Kidney glomerular epithelial cell (primary cell): ENCODE measurements around the gene WDFY3.

Source experiments
- DNase-seq: peaks from one replicate; lab custom pipeline; 2025; lab: John Stamatoyannopoulos, UW

The WDFY3 gene, protein sequence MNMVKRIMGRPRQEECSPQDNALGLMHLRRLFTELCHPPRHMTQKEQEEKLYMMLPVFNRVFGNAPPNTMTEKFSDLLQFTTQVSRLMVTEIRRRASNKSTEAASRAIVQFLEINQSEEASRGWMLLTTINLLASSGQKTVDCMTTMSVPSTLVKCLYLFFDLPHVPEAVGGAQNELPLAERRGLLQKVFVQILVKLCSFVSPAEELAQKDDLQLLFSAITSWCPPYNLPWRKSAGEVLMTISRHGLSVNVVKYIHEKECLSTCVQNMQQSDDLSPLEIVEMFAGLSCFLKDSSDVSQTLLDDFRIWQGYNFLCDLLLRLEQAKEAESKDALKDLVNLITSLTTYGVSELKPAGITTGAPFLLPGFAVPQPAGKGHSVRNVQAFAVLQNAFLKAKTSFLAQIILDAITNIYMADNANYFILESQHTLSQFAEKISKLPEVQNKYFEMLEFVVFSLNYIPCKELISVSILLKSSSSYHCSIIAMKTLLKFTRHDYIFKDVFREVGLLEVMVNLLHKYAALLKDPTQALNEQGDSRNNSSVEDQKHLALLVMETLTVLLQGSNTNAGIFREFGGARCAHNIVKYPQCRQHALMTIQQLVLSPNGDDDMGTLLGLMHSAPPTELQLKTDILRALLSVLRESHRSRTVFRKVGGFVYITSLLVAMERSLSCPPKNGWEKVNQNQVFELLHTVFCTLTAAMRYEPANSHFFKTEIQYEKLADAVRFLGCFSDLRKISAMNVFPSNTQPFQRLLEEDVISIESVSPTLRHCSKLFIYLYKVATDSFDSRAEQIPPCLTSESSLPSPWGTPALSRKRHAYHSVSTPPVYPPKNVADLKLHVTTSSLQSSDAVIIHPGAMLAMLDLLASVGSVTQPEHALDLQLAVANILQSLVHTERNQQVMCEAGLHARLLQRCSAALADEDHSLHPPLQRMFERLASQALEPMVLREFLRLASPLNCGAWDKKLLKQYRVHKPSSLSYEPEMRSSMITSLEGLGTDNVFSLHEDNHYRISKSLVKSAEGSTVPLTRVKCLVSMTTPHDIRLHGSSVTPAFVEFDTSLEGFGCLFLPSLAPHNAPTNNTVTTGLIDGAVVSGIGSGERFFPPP (N-terminal part only)

DNA sequence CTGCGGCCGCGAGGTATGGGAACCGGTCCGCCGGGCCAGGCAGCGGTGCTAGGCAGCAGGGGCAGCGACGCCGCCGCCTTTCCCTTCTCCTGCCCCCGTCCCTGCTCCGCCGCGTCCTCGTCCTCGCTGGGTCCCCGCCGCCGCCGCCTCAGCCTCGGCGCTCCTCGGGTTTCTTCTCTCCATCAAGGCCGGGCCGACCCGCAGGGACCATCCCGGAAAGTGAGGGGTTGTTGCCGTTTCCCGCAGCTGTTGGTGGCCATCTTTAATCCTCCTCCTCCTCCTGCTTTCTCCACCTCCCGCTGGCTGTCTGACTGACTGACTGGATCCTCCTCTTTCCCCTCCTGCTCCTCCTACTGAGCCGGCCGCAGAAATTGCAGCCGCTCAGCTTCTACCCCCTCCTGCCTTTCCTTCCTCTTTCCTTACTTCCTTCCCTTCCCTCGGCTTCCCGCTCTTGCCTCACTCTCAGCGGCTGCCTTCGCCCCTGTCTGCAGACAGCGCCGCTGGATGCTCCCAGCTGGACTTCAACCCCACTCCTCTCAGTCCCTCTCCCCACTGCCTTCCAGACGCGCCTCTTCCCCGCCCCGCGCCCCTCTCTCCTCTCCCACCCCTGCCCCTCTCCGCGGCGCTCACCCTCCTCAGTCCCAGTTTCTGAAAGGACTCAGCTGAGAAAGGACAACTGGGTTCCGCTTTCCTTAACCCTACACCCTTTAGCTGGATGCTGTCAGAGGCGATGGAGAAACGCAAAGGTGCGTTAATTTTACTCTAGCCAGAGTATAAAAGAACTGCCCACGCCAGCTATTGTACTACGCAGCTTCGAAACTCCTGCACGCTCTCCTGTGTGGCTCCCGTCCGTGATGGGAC lies at the start of gene WDFY3:
Gene WDFY3, minus strand, starts transcription at position 309 of the 861 bp plus-strand sequence. CDS start 106,099 bp downstream, outside the sequence.
- peak; percentile 88 for DNase-seq

DNA sequence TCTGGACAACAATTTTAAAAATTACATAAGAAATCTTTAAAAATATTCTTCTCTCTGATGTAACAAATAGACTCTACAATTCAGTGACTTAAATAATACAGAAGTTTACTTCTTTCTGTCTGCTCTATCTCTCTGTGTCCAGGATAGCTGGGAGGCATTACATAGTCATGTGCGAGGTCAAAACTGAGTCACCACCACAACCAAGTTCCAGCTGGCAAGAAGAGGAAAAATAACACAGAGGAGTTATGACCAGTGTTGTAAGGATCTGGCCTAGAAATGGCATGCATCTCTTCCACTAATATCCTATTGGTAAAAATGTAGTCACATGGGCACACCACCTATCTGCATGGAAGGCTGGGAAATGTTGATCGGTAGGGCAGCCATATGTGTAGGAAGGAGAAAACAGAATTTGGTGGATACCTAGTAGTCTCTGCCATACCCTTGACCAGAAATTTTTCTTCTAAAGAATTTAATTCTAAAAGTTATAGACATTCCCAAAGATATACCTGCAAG lies 39.4 kb upstream of the WDFY3 start:
- DNase-seq: peak; percentile 63

DNA sequence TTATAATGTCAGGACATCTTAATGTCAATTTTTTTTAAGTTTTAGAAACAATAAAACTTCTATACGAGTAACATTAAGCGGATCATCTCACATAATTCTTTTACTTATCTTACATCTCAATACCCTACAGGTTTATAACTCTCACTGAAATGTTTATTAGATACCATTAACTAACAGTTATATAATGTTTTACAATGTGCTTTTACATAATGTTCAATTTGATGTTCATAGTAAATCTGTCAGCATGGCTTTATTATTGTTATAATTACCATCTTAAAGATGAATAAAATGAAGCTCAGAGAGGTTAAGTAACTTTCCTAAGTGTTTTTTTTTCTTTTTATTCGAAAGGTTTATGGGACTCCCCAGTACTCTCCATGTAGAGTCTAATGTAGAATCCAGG lies 33.9 kb upstream of the WDFY3 start:
- no peak for DNase-seq

DNA sequence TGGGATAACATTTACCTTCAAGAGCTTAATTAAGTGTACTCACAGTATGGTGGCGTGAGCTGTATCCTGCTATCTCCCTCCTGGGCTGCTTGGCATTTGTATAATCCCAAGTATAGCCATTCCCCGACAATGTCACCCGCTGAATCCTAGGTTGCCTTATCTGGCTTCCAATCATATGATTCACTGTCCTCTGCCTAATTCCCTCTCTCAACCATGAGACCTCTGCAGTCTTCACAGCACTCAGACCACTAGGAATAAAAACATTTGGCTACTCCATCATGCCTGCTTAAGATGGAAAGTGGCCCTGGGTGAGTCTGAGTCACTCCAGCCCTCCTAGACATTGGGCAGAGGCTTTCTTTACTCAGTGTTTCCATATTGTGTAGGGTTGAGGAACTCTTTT lies 28.9 kb upstream of the WDFY3 start:
- DNase-seq: no peak

DNA sequence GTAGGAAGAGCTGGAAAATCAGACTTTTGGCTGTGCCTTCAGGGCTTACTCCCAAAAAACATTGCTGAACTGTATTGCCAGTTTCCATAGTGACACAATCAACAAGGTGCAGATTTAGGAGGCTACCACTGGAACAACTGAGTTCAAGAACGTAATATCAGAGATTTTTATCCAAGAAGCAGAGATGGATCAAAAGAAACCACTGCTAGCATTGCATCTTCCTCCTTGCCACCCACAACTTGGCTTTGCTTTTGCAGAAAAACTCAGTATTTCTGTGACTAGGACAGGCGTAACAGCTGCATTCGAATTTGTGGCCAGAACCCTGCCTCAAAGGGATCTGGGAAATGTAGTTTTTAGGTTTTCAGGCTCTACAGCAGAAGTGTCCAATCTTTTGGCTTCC lies 27.8 kb upstream of the WDFY3 start:
- DNase-seq: no peak

DNA sequence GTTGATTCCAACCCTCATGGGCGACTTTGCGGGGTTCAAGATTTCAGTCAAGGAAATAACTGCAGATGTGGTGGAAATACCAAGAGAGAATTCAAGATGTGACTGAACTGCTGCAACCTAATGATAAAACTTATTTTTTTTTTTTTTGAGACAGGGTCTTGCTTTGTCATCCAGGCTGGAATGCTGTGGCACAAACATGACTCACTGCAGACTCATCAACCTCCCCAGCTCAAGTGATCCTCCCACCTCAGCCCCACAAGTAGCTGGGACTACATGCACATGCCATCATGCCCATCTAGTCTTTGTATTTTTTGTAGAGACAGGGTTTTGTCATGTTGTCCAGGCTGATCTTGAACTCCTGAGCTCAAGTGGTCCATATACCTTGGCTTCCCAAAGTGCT lies 19.5 kb upstream of the WDFY3 start:
- no peak for DNase-seq

DNA sequence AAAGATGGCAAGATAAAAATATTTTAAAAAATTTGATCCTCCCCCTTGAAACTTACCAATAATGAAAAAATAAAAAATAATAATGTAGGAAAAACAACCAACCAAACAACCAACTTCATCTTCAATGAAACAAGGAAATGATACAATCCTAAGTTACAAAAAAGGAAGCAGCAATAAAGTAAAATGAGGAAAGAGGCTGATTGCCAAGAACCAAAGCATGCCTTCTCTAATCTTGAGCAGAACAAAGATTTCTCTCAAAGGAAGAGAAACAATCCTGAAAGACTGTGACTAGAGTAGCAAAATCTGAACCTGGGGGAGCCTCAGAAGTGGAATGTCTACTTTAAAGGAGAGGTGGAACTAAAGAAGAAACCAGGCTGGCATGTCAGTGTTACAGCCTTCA lies 10.9 kb upstream of the WDFY3 start:
- no peak for DNase-seq

DNA sequence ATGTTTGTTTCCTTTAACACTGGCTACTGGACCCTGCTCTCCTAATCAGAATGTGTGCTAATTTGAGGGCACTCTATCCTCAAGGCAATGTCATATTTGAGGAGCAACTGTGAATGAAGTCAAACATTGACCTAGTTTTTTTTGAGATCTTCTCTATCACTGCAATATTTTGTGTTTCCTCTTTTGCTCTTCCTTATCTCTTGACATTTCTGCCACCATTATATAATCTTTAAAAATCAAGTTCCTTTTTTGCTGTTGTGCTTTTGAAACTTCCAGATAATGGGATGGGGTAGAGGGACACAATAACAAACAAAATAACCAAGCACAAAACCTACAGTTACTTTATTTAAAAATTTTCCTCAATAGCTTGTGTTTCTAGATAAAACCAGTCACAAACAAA lies 7.4 kb upstream of the WDFY3 start:
- DNase-seq: no peak

DNA sequence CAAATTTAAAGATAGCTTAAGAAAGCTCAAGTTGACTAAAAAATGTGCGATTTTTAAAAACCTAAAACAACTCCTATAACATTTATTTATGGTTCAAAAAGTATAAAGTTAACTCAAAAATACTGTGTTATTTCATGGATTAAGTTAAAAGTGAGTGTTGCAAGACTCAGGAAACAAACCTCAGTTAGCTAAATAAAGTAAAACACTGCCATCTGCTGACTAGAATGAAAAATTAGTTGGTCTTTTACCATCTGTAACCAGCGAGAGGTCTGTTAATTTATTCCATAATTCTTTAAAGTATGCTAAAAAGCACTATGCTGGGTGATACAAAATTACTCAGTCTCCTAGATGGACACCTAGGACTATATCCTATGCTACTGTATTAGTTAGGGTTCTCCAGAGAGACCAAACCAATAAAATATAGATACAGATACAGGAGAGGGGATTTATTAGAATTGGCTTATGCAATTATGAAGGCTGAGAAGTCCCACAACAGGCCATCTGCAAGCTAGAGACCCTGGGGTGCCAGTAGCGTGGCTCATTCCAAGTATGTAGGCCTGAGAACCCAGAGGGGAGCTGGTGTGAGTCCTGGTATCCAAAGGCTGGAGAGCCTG lies 4.9 kb upstream of the WDFY3 start:
- DNase-seq: peak; percentile 53

DNA sequence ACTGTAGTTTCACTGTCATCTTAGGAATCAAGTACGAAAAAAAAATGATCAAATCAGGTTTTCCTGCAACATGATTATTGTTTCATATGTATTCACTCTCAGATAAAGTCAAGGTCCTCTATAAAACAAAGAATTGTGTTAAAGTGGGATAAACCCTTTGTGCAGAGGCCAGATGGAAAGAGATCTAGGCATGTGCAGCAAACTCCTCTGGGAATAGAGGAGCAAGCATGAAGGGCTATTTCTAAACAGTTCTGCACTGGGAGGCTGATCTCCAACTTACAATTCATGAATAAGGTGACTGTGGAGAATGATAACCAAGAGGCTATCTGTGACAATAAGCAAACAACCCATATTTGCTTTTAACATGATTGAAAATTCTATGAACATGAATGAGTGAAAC lies 2.4 kb upstream of the WDFY3 start:
- no peak for DNase-seq

DNA sequence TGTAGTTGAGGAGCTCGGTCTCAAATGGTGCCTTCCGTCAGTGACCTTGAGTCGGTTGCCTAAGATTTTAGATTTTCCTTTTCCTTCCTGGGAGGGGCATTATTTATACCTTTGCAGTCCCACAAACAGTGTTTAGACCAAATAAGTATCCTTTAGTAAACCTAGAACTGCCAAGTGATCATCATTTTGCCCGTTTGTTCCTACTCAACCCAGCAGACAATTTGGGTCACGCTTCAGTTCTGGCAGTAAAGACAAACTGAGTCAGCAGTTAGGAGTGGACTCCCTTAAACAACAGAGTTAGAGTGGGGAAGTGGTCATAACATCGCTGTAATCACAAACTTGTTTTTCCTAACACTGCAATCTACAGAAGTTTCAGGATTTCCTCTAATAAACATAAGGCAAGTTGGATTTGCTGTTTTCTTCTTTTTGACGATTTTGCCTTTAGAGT lies 777 bp upstream of the WDFY3 start:
- peak; percentile 34 for DNase-seq

DNA sequence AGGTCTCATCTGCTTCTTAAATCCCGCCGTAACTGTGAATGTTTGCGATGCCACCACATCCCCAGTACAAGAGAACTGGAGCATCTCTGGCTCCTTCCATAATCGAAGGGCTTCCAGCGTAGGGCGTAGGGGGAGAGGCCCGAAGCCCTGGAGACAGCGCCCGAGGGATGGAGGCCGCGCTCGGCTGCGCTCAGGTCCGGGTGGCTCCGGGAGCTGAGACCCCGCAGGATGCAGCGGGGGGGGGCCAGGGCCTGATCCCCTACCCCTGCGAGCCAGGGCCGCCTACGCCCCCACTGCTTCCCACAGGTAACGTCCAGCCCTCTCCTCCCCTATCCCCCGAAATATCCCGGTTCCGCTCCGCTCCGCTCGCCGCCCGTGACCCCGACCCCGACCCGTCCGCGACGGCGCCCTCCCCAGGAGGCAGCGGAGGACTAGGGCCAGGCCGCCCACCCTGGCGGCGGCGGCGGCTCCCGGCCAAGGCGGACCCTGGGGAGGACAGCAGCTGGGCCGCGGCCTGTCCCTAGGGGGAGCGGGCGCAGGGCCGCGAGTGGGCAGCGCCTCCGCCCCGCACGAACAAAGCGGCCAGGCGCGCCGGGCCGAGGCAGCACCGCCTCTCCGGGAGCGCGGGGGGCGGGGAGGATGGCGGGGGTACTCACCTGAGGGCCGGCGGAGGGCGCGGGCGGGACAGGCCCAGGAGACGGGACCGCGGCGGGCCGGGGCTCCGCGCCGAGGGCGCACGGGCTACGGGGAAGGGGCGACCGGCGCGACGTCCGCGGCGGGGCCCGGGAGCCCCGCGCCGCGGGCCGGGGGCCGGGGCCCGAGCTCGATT lies 723 bp downstream of the WDFY3 start:
- DNase-seq: no peak

DNA sequence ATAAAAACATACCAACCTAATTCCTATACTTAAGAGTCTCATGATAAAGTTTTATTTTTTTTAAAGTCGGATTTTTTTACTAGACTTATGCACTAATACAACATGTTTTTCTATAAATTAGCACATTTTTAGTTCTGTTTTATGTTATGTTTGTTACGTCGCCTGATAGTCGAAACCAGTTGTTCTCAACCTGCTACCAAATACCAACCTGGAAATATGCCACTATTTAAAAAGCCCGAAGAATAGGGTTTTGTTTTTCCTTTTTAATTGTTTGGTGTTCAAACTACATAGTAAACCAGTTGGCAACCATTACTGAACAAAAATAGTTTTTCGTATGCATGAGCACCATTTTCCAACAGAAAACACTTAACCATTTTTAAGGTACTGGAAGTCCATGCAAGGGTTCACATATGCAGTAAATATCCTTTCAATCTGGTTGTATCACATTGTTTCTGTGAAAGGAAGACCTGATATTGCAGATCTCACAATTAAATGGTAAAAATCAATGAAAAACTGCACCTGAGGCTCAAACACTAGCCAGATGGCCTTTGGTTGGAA lies 1.4 kb downstream of the WDFY3 start:
- DNase-seq: no peak

DNA sequence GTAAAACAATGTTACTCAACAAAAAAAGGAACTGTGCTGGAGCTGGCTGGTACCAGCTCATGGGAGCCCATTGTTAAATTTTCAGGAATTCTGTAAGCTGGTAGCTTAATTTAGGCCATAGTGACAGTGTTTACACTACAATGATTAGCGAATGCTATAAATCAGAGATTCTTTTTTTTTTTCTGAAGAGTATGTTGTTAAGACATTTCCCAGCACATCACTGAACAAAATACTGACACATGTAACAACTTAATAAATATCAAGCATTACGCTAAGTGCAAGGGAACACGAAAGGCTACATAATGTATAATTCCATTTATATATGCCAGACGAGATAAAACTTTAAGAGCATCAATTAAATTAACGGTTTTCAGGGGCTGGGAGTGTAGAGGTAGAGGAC lies 4.4 kb downstream of the WDFY3 start:
- no peak for DNase-seq

DNA sequence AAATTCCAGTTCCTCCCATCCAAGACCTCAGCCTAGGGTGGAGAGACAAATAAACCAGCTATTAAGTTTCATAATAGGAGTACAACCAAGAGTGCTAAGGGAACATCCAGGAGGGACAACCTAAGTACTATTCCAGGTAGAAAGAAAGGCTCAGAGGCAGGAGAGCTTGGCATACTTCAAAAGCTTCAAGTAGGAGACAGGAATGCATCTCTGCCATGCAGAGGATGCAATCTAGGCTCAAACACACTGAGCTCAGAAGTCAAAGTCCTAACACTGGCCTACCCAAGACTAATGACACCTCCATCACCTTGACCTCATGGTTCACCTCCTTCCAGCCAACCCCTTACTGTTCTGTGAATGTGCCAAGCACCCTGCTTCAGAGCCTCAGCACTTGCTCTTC lies 8.1 kb downstream of the WDFY3 start:
- DNase-seq: no peak

DNA sequence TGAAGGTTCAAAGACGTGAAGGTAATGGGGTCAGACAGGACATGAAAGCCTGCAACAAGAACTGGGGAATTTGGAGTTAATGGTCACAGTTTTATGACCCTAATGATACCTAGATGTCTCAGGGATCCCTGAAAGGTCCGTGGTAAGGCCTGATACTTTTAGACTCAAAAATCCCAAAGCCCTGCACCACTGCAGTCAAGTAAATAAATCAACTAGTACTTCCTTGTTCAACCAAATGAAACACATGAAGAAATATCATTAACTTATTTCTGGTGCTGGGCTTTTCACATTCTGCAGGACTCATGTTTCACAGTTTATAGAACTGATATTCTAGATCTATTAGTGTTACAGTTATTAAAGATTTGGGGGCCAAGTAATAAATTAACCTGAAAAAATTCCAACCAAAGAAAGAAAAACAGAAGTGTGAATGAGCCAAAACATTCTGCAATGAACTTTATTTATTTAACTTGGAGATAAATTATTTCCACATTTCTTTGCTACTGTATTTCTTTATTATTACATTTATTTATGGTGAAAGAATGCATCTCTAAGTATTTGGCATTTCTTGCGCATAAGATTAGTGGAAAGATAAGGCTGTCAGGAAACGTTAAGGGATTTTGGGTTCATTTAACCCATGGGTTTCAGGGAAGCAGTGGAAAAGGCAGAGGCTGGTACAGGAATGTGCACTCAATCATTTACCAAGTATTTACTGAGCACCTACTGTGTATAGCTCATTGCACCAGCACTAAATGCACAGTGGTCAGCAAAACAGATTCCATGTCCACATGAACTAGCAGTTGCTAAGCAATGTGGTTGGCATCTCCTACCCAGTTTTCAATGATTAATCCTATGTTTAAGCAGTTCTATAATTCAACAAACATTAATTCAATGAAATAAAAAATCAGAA lies 8.7 kb downstream of the WDFY3 start:
- peak; percentile 94 for DNase-seq

DNA sequence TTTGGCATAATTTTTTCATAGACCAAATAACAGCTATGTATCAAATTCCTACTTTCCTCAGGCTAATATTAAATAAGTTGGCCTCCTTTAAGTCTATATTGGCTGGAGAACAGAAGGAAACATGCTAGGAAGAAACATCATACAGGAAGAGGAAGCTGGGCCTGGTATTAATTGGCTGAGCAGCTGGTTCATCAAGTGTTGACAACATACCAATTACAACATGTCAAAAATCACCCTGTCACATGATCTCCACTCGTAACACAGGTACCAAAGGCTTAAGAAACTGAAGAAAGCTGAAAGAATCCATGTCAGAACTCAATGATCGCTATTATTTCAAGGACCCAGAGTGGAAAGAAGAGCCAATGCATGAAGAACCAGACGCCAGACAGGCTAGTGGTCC lies 10.5 kb downstream of the WDFY3 start:
- DNase-seq: no peak

DNA sequence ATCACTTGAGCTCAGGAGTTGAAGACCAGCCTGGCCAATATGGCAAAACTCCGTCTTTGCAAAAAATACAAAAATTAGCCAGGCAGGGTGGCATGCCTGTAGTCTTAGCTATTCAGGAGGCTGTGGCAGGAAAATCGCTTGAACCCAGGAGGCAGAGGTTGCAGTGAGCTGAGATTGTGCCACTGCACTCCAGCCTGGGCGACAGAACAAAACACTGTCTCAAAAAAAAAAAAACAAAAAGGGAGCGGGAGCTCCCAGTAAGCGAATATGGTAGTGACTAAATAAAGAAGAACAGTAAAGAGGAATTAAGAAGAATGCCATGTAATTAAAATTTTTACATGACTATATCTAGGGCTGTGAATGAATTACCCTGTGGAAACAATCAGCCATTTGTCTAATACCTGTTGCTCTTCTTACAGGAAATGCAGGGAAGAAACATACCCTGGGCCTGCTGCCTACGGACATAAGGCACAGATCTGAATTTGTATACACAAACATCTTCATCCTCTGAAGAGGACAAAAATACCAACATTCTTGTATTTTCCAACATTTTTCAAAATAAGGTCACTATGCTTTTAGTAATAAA lies 11.4 kb downstream of the WDFY3 start:
- no peak for DNase-seq
